Fibroblast of skin of abdomen (primary cell): ENCODE results near the gene OSMR. TPM values are rescaled to one million over a fixed set of nuclear protein-coding genes. Genes with fewer than 3 reads are reported as not detected.

Source experiments
- DNase-seq: peaks from one replicate; pipeline ENCODE4 v3.0.0-alpha.2; 2013
- polyA plus RNA-seq, 2 experiments: library from polyadenylated mRNA; unstranded; fragments of 120-200 nt; gene quantifications; one replicate each; pipeline ENCODE4 v1.2.1, GENCODE V29; 2013; ENCODE audit not compliant: insufficient read length in 2 of 2

The OSMR gene
- 80.3 TPM for polyA plus RNA-seq (2013, experiment 1 of 2; ENCODE audit: insufficient read length)
- polyA plus RNA-seq (2013, experiment 2 of 2; ENCODE audit: insufficient read length) = 78.1 TPM

GRCh38 chr5:38845526-38846378 lies at the start of gene OSMR:
Gene OSMR, plus strand, starts transcription at chr5:38846012. Its CDS starts 23,033 bp downstream, at chr5:38869045.
- peak; percentile 99 for DNase-seq

GRCh38 chr5:38796742-38797108 lies 49.1 kb upstream of the OSMR start:
- DNase-seq = no peak

GRCh38 chr5:38797838-38798237 lies 48.0 kb upstream of the OSMR start:
- no peak for DNase-seq

- DNase-seq = no peak
Observed at GRCh38 chr5:38799556-38800377, 46.0 kb upstream of the OSMR start.

GRCh38 chr5:38800515-38800914 lies 45.3 kb upstream of the OSMR start:
- no peak for DNase-seq

- no peak for DNase-seq
Observed at GRCh38 chr5:38802125-38802524, 43.7 kb upstream of the OSMR start.

GRCh38 chr5:38803246-38803645 lies 42.6 kb upstream of the OSMR start:
- no peak for DNase-seq

GRCh38 chr5:38806775-38807258 lies 39.0 kb upstream of the OSMR start:
- peak; percentile 93 for DNase-seq

GRCh38 chr5:38807570-38808483 lies 38.0 kb upstream of the OSMR start:
- DNase-seq = peak; percentile 85

GRCh38 chr5:38808666-38809343 lies 37.0 kb upstream of the OSMR start:
- DNase-seq = no peak

- DNase-seq = peak; percentile 85
Observed at GRCh38 chr5:38809388-38810359, 36.1 kb upstream of the OSMR start.

- DNase-seq = no peak
Observed at GRCh38 chr5:38814879-38815278, 30.9 kb upstream of the OSMR start.

GRCh38 chr5:38816083-38817030 lies 29.5 kb upstream of the OSMR start:
- no peak for DNase-seq

GRCh38 chr5:38821679-38822078 lies 24.1 kb upstream of the OSMR start:
- no peak for DNase-seq

- no peak for DNase-seq
Observed at GRCh38 chr5:38823503-38823902, 22.3 kb upstream of the OSMR start.

- DNase-seq = no peak
Observed at GRCh38 chr5:38824821-38825220, 21.0 kb upstream of the OSMR start.

- DNase-seq = peak; percentile 55
Observed at GRCh38 chr5:38825494-38825893, 20.3 kb upstream of the OSMR start.

GRCh38 chr5:38827525-38827924 lies 18.3 kb upstream of the OSMR start:
- DNase-seq = peak; percentile 54

GRCh38 chr5:38830521-38831051 lies 15.2 kb upstream of the OSMR start:
- DNase-seq = no peak
